ENCODE results near the gene FGFBP2.

FGFBP2 gene, protein sequence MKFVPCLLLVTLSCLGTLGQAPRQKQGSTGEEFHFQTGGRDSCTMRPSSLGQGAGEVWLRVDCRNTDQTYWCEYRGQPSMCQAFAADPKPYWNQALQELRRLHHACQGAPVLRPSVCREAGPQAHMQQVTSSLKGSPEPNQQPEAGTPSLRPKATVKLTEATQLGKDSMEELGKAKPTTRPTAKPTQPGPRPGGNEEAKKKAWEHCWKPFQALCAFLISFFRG

DNA sequence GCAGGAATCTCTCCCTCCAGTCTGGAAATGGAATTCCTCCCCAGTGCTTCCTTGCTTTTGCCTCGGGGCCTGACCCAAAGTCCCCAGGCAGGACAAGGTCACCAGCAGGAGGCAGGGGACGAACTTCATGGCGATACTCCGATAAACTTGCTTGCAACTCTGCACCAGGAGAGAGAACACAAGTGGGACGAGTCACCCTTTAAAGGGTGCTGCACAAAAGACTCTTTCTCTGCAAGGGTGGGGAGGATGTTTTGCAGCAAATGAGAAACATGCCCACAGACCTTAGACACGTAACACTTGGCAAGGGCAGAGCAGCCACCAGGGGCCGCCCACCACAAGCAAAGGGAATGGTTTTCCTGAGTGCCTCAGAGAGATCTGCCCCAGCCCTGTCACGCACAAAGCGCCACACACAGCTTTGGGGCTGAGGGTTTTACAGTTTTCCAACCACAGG, at the start of gene FGFBP2:
Gene FGFBP2, minus strand, starts transcription at position 175 of the 451 bp plus-strand sequence. Its CDS starts 46 bp downstream, at position 129.
- FAIRE-seq: no peak

- FAIRE-seq: no peak
Observed at GRCh38 chr4:16011173-16011572, 48.2 kb upstream of the FGFBP2 start.

DNA sequence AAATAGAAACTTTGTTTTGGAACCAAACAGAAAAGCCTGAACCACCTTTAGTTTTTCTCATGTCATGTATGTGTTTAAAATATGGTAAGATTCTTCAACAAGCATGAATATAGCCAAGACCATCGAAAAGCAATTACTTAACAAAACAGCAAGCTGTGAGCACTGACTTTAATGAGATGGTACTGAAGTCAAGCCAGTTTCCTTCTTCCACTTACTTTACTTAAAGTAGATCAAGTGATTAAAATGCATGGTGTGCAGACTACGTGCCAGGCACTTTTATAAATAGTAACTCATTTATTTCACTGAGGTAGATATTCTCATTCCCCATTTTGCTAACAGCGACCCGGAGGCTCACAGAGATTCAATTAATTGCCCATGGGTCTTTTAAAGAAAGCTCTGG, 46.2 kb upstream of the FGFBP2 start:
- no peak for FAIRE-seq

GRCh38 chr4:16007471-16008095, 44.6 kb upstream of the FGFBP2 start:
- FAIRE-seq: no peak

DNA sequence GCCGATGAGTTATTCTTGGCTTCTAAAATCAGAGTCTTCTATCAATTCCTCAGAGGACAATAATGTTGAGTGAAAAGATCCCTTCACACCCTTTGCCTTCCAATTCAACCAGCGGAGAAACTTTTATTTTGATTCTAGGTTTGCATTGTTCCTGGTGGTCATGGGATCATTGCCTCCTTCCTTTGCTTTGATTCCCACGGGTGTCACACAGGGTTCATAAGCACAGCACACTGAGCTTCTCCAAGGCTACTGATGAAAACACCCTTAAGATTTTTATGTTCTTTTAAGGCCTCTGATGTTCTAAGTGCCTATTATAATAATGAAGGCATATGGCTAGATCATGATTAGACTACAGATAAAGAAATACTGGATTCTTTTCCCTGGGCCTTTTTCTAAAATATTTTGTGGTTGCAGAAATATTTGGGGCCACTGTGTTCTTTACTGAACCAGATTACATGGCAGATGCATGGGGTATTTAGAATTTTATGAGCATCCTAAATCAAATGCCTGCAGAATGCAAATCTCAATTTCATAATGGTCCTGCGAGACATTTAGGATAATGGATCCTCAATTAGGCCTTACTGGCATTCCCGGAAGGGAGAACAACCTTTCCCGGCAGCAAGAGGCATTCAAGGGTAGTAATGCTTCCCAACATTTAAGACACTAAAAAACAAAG, 43.9 kb upstream of the FGFBP2 start:
- FAIRE-seq: no peak

DNA sequence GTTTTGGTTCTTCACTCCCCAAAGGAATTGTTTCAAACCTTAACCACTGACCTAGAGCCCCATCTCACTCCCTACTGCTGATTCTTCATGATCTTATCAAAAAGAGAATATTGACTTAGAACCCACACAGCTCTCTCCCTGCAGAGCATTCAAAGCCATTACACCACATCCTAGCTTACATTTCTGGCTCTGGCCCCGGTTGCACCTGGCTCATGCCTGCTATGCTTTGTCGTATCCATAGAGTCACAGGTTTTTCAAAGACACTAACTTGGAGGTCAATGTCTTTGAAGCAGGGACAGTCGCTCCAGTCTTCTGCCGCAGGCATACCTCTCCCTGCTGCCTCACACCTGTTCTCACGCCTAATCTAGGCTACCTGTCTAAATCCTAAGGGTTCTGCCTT, 42.7 kb upstream of the FGFBP2 start:
- no peak for FAIRE-seq

- peak; percentile 48 for FAIRE-seq
Observed at GRCh38 chr4:16001484-16001858, 38.5 kb upstream of the FGFBP2 start.

DNA sequence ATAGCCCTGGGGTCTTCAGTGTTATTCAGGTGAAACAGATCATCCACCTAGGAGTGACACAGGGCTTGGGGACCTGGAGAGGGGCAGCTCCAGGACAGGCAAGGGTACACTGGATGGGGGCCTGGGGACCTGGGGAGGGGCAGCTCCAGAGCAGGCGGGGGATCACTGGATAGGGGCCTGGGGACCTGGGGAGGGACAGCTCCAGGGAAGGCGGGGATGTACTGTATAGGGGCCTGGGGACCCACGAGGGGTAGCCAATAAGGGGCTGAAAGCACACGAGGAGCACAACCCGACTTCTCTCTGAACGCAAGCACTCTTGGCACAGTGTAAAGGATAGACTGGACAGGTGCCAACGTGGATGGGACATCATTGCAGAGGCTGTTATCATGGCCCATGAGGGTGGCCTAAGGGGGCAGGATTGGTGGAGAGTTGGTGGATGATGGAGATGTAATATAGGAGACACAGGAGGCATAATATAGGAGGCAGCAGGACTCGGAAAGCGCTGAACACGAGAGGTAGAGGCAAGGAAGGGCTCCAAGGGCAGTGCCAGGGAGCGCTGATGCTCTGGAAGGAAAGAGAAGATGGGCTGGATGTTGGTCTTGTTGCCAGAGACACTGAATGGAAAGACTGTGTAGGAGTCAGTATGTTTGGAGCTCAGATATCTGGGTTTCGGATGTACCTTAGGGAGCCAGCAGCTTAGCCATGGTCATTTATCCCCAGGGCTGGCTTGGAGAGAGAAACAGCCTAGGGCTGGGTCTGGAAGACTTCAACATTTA, 37.9 kb upstream of the FGFBP2 start:
- FAIRE-seq: no peak

GRCh38 chr4:15996773-15997172, 33.8 kb upstream of the FGFBP2 start:
- FAIRE-seq: no peak

DNA sequence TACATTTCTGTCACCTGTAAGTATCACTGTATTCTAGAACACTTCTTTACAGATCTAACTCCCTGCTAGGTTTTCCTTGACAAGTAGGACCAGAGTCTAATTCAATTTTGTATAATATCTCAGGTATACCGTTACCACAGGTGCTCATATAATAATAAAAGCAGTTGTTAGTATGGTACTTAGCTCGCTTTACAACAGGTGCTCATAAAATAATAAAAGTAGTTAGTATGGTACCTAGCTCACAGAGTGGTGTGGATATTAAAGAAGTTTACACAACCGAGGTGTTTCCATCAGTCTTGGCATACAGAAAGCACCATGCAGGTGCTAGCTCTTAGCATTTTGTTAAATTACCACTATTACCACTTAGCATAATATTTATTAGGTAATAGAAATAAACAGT, 32.9 kb upstream of the FGFBP2 start:
- FAIRE-seq: no peak

GRCh38 chr4:15992167-15992485, 29.2 kb upstream of the FGFBP2 start:
- no peak for FAIRE-seq

DNA sequence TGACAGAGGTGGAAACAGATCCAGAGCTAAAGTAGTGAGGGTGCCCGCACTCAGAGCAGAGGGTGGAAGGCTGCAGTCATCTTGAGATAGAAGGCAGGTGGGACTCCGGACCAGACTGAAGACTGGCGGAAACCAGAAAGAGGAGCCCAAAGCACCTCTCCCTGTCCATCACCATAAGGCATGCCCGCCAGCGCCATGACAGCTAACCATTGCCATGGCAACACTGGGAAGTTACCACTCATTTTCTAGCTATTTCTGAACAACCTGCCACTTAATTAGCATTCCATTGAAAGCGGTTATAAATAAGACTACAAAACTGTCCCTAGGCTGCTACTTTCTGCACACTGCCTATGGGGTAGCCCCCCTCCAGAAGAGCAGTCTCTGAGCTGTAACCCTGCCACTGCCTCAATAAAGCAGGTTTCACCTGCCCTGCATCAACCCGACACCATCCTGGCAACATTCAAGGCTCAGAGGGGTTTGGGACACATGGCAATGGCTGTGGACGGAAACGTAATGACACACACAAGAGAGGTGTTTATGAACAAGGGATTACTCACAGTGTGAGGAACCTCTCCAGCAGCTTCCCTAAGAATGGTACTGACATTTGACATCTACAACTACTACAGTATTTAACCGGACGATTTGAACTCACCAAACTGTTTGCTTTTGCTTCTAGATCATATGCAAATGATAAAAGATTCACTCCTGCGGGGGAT, 27.8 kb upstream of the FGFBP2 start:
- FAIRE-seq: no peak

DNA sequence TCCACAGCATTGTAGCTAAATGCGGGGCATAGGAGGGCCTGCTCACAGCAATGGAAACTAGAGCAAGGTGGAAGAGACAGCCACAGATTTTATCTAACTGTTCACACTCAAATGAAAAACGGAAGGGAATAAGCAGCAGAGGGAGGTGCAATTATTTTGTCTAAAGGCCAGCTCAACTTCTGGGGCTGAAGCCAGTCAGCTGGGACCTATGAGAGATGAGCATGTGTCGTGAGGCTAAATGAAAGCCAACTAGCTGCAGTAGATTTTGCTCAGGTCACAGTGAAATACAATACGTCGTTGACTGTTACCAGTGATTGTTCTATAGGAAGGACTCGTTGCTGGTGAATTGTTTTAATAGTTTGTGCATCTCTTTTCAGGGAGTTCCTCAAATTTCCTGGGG, 26.4 kb upstream of the FGFBP2 start:
- FAIRE-seq: no peak

GRCh38 chr4:15988222-15988621, 25.2 kb upstream of the FGFBP2 start:
- FAIRE-seq: no peak

GRCh38 chr4:15986907-15987306, 23.9 kb upstream of the FGFBP2 start:
- FAIRE-seq: no peak

DNA sequence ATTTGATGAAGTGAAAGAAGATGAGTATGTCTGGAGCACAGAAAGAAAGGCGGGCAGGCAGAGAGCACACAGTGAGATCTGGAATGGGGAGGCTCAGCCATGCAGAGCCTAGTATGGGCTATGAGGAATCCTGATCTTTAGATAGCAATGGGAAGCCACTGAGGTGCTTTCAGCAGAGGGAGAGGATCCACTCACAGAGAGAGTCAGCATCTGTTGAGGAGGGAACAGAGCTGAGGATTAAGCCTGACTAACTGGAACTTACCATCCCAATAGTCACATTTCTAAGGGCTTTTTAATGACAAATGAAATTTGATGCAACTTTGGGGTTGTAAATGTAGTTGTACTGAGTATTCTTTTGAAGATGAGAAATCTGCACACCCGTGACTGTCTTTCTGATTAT, 20.6 kb upstream of the FGFBP2 start:
- FAIRE-seq: no peak

DNA sequence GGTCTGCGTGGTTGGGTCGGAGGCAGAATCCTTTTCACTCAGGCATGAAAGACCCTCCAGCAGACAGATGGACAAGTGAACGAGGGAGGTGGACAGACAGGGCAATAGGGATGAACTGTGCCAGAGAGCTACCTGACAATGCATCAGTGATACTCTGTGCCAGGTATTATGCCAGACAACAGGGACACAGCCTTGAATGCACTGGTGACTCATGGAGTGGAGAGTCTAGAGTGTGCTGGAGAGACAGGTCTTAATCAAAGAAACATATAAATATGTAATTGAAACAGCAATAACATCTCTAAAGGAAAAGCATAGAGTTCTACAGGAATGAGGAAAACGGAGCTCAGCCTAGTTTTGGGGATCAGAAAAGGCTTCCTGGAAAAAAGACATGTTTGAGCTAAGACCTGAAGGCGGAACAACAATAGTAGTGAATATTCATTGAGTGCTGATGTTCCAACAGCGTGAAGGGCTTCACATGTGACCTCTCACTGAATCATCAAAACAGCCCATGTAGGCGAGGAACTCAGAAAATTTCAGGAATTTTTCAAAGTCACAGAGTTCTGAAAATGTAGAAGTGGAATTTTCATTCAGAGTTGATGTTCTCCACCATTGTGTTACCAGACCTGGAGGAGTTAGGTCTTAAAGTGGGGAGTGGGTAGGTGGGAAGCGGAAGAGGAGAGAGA, 20.0 kb upstream of the FGFBP2 start:
- no peak for FAIRE-seq

DNA sequence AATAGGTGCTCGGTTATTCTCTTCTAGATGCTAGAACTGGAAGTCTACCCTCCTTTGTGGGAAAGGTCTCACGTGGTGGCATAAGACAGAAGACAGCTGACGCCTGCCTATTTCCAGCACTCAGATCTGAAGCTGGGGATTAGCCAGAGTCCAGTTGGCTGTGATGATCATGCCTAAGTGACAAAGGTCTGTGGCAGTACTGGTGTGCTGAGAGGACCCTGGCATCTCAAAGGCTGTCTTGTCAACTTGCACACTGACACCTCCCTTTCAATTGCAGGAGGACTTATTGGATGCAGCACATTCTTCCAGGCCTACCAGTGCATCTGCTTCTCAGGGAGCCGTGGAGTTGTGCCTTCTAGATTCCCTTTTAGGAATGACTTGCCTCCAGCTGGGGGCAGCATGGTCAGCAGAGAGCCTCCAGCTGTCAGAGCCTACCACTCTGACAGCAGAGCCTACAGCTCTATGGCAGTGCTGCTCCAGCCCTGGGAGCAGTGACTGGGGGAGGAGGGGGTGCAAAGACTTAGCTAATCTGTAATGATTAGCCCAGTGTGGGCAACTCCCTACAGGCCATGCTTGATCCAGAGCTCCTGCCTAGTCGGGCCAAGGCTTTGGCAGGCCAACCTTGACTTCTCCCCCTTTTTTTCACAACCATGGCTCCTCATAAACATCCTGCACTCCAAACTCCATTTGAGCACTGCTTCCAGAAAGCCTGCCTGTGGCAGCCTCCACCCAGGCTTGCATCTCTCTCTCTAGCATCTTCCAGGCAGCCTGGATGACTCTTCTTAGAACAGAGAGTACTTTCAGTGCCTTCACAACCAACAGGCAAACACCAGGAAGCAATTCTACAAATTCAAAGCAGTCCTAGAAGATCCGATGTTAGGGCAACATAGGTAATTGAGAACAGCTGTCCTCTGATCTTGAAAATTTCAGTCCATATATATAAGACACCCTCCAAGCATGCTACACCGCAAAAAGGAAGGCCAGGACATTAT, 13.8 kb upstream of the FGFBP2 start:
- no peak for FAIRE-seq

DNA sequence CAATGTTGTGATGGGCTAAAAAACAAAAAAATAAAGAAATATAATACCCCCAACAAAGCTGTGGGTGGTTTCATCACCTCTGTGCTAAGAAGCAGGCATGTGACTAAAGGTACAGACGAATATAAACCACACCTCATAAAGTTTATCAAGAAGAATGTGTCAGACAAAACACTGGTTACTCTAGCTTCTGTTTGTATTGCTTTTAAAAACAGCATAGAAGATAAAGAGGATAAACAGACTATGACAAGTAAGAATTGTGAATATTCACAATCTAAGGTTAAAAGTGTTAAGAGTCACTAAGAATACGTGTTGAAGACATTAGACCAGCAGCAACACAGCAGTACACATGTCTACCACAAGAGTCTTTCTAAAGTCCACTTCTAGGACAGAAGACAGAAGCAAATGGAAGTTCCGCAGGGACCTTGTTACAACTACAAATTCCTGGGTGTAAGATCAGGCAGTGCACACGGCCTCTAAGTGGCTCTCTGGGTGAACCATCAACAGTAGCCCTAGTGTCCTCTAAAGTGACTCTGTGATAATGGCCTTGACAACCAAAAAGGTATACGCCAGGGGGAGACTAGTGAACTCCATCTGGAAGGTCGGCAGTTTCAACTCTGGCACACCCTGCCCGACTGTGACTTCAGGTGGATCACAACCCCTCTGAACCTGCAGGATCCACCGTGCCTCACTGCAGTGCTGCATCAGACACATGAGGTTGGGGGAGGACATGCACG, 8.3 kb upstream of the FGFBP2 start:
- no peak for FAIRE-seq

DNA sequence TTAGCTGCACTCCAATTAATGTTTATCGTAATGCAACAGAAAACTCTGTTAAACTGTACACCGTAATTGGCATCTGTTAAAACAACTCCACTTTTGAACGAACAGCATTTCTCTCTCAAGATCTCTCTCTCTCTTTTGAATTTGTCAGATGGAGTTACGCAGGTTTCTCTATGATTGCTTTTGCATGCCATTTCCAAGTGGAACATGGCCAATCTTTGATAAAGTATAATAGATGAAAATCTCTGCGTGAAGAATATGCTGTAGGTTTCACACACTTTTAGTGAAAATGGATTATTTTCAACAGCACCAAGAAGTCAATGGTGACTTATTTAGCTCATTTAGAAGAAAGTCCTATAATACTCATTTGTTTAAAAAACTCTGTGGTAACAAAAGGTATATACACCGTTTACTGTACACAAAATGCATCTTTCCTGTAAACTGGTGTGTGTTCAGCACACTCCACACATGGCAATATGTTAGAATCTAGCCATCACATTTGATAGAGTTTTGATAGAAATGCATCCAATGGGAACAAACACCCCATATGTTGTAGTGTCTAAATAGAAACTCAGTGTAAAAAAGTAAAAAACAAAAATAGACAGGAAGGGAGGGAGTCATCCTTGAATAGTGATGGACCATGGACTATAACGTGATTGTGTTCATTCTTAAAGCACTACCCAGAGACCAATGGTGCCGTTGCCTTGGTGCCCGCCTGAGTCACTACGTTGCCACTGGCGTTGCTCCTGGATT, 5.8 kb upstream of the FGFBP2 start:
- FAIRE-seq: no peak
